Esophagus (tissue), 2 donors: ENCODE data around the gene PCDH9. TPM values are rescaled to one million over a fixed set of nuclear protein-coding genes. Genes with fewer than 3 reads are reported as not detected.
"Not testable (repeated sequence)": the region's sequence is repeated elsewhere in the genome, so short reads cannot be mapped to it uniquely, and the experiment has no call there.

Experiments used
- H3K27ac ChIP-seq, 2 donors: one replicate each; pipeline ENCODE4 v1.5.1; 2013; ENCODE audit warnings: low read depth in 2 of 2, mild to moderate bottlenecking in 2 of 2, inconsistent platforms in 1 of 2, low read length in 1 of 2, moderate library complexity in 1 of 2
- H3K27me3 ChIP-seq, 2 donors: one replicate each; pipeline ENCODE4 v1.6.1; 2013; ENCODE audit warnings: low read length in 2 of 2, control low read depth in 1 of 2, mild to moderate bottlenecking in 1 of 2; ENCODE audit not compliant: insufficient read depth in 2 of 2, control insufficient read depth in 1 of 2
- H3K36me3 ChIP-seq, 2 donors: one replicate each; pipeline ENCODE4 v1.6.1; 2013; ENCODE audit warnings: low read length in 1 of 2; ENCODE audit not compliant: control insufficient read depth in 2 of 2, insufficient read depth in 2 of 2
- H3K4me1 ChIP-seq, 2 donors: one replicate each; pipeline ENCODE4 v1.6.1; 2013; ENCODE audit warnings: low read length in 1 of 2; ENCODE audit not compliant: control insufficient read depth in 2 of 2, insufficient read depth in 2 of 2
- H3K4me3 ChIP-seq, 2 donors: one replicate each; pipeline ENCODE4 v1.5.1; 2013; ENCODE audit warnings: low read length in 2 of 2, mild to moderate bottlenecking in 2 of 2, low read depth in 1 of 2, moderate library complexity in 1 of 2
- H3K9me3 ChIP-seq, 2 donors: one replicate each; pipeline ENCODE4 v1.6.1; 2013; ENCODE audit warnings: mild to moderate bottlenecking in 2 of 2, low read depth in 1 of 2, low read length in 1 of 2, moderate library complexity in 1 of 2; ENCODE audit not compliant: control insufficient read depth in 2 of 2, insufficient read depth in 1 of 2
- WGBS, 2 donors: extraction: QIAGEN DNeasy Blood & Tissue Kit; methylation state at CpG; one replicate each; pipeline ENCODE4 v1.1.7; 2013; 5-methylcytosine and 5-hydroxymethylcytosine counted together
- polyA plus RNA-seq, 2 donors: library from polyadenylated mRNA; stranded (reverse); fragments of 200-250 nt; gene quantifications; one replicate each; pipeline ENCODE4 v1.2.3, GENCODE V29; 2013
- donor health status: healthy with polysubstance abuse.
- donor health status: Bipolar disorder and iron deficiency.

The PCDH9 gene
- polyA plus RNA-seq, 2 donors: 0.12 to 0.14 TPM

DNA sequence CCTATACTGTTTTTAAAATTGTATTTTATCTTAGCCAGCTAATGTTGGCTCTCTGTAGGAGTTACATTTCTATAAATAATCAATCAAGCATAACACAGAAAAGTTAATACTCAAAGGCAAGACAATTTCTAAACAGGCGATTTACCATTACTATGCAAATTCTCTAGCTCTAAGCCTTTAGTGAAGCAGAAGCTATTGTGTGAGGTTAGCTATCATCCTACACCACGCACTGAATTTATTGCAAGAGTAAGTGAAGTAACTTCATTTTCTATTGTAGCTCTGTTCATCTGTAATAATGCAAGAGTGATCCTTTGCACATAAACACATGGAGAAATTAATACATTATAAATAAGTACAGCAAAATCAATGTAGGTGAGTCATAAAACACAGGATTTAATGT lies 439.3 kb downstream of the PCDH9 start:
- Histone ChIP-seq H3K9me3 (no peaks in the 10 kb centered on the region), H3K36me3 (no peaks in the 10 kb centered on the region), H3K27me3 (no peaks in the 10 kb centered on the region), H3K27ac (no peak overlapping the region), H3K4me3 (no peak overlapping the region), H3K4me1 (no peaks in the 10 kb centered on the region)
- 51 to 58% methylated on average over 2 of the region's 2 CpGs for WGBS, 2 donors

DNA sequence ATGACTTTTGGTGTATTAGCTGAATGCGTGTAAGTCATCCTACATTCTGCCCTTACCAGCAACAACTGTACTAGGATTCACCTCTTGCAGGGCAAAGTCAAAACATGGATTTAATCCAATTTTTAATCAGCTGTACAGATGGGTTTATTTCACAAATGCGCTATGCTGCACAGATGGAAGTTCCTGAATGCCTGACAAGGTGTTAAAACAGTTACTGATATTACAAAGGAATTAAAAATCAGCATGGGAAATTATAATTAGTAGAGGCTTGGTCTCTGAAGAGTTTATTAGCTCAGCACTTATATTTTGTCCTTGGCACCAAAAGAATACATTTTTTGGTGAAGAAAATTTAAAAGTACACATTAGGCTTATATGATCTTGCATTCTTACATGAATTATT lies 448.9 kb downstream of the PCDH9 start:
- Histone ChIP-seq H3K9me3 (no peaks in the 10 kb centered on the region), H3K27ac (no peak overlapping the region), H3K27me3 (no peaks in the 10 kb centered on the region), H3K4me1 (no peaks in the 10 kb centered on the region), H3K4me3 (no peak overlapping the region), H3K36me3 (no peaks in the 10 kb centered on the region)
- 76 to 82% methylated on average over 2 of the region's 2 CpGs for WGBS, 2 donors

DNA sequence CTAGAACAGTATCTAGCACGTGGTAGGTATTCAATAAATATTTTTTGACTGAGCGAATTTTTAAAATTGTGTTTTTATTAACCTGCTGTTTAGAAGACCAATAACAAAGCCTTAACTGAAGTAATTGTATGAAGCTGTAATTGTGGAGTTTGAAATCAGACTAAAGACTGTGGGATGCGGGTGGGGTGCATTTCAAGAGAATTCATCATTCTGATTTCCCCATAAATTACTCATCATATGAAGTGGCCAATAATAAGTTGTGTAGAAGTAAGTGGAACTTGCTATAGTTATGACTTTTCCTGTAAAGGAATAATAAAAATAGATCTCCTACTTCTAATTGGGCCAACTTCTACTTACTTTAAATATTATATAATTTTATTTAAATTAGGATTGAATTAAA lies 449.3 kb downstream of the PCDH9 start:
- Histone ChIP-seq H3K4me3 (no peak overlapping the region), H3K9me3 (no peaks in the 10 kb centered on the region), H3K27ac (no peak overlapping the region), H3K4me1 (no peaks in the 10 kb centered on the region), H3K36me3 (no peaks in the 10 kb centered on the region), H3K27me3 (no peaks in the 10 kb centered on the region)
- 72 to 77% methylated on average over 3 of the region's 3 CpGs for WGBS, 2 donors

DNA sequence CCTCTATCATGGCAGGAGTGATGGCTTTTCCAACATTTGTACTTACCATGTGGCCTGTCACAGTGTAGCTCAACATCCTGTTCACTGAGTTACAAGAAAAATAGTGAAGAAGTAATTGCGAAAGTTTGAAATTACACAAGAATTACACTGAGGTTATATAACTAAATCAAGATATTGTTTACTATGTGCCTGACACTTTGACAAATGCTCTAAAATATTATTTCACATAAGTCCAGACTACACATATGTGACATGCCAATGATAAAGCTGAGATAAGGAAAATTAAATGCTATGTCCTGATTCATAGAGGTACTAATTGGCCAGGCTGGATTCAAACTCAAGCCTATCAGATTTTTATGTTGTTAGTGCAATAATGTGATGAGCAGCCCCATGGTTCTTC lies 451.7 kb downstream of the PCDH9 start:
- Histone ChIP-seq H3K4me3 (no peak overlapping the region), H3K27me3 (no peaks in the 10 kb centered on the region), H3K4me1 (no peaks in the 10 kb centered on the region), H3K36me3 (no peaks in the 10 kb centered on the region), H3K9me3 (no peaks in the 10 kb centered on the region), H3K27ac (no peak overlapping the region)
- 93 to 96% methylated on average over 1 of the region's 1 CpG for WGBS, 2 donors

DNA sequence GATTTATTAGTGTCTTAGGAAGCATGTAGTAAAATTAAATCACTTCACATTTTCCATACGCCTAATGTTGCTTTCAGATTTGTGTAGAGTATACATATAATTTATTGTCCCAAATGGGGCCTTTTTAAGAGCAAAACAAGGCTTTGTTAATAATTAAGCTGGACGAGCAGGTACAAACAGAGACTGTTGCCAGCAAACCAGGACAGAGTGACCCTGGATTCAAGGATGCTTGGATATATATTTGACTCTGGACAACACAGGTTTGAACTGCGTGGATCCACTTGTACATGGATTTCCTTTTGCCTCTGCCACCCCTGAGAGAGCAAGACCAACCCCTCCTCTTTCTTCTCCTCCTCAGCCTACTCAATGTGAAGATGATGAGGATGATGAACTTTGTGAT lies 454.9 kb downstream of the PCDH9 start:
- H3K9me3 ChIP-seq: no peaks in the 10 kb centered on the region
- 72 to 83% methylated on average over 3 of the region's 3 CpGs for WGBS, 2 donors
- H3K27me3 ChIP-seq: no peaks in the 10 kb centered on the region
- no peaks in the 10 kb centered on the region for H3K4me1 ChIP-seq
- no peaks in the 10 kb centered on the region for H3K36me3 ChIP-seq
- no peak overlapping the region for H3K27ac ChIP-seq
- H3K4me3 ChIP-seq: no peak overlapping the region

DNA sequence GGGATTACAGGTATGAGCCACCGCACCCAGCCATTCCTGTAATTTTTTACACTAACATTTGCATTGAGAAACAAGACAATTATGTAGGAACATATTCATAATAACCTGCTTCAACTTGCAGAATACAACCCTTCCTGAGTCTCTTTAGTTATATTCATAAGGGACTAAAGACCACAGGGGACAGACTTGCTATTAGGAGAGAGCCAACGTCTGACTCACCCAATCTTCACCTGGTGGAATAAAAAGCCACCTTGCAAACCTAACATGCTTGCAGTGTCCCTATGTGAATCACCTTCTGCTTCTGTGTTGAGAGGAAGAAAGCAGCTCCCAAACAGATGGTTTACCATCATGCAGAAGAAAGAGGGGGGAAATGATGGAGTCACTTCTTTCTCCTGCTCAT lies 456.1 kb downstream of the PCDH9 start:
- no peaks in the 10 kb centered on the region for H3K4me1 ChIP-seq
- H3K27me3 ChIP-seq: no peaks in the 10 kb centered on the region
- H3K27ac ChIP-seq: no peak overlapping the region
- WGBS, 2 donors: 66 to 67% methylated on average over 2 of the region's 2 CpGs
- H3K4me3 ChIP-seq: no peak overlapping the region
- H3K9me3 ChIP-seq: no peaks in the 10 kb centered on the region
- no peaks in the 10 kb centered on the region for H3K36me3 ChIP-seq

DNA sequence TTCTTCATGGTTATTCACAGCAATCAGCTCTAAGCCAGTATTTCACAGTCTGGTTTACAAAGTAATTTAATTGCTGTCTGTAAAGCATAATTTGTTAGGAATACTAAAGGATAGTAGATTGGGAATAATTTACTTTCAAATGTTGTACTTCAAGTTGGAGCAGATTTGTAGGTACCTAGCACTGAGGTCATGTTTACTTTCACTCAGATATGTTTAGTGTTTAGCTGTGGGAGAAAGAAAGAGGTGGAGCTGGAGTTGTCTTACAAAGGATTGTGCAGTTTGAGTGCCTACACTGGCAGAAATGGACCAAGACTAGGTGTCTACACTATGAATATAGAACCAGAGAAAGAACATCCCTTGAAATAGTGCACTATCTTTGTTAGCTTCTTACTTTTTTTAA lies 464.6 kb downstream of the PCDH9 start:
- Histone ChIP-seq H3K36me3 (no peaks in the 10 kb centered on the region), H3K27ac (no peak overlapping the region), H3K4me3 (no peak overlapping the region), H3K9me3 (peaks cover 0 to 4% of the 10 kb centered on the region in 2 donors), H3K27me3 (no peaks in the 10 kb centered on the region), H3K4me1 (no peaks in the 10 kb centered on the region)

DNA sequence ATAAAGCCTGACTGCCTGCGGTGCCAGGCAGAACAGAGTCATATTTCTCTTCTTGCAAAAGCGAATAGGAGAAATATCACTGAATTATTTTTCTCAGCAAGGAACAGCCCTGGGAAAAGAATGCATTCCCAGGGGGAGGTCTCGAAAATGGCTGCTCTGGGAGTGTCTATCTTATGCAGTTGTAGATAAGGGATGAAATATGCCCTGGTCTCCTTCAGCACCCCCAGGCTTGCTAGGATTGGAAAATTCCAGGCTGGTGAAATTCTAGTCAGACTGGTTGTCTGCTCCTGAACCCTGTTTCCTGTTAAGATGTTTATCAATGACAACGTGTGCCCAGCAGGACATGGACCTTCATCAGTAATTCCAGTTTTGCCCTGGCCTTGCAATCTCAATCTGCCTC lies 469.5 kb downstream of the PCDH9 start:
- WGBS, 2 donors: 78 to 81% methylated on average over 4 of the region's 4 CpGs
- H3K27me3 ChIP-seq, H3K36me3 ChIP-seq, H3K9me3 ChIP-seq, H3K27ac ChIP-seq, H3K4me3 ChIP-seq, H3K4me1 ChIP-seq: not testable (repeated sequence)

DNA sequence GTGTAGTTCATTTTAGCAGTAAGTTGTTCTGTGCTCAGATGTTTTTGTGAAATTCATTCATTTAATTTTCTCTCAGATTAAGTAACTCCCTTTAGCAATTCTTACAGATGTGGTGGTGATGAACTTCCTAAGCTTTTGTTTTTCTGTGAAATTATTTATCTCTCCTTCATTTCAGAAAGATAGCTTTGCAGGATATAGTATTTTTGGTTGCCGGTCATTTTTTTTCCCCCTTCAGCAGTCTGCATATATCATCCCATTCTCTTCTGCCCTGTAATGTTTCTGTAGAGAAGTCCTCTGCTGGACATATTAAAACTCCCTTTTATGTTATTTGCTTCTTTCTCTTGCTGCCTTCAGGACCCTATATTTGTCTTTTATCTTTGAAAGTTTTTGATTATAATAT lies 470.2 kb downstream of the PCDH9 start:
- no peak overlapping the region for H3K27ac ChIP-seq
- peaks cover 0 to 4% of the 10 kb centered on the region in 2 donors for H3K9me3 ChIP-seq
- H3K27me3 ChIP-seq: no peaks in the 10 kb centered on the region
- no peaks in the 10 kb centered on the region for H3K36me3 ChIP-seq
- 96 to 100% methylated on average over 1 of the region's 1 CpG for WGBS, 2 donors
- H3K4me1 ChIP-seq: no peaks in the 10 kb centered on the region
- no peak overlapping the region for H3K4me3 ChIP-seq

DNA sequence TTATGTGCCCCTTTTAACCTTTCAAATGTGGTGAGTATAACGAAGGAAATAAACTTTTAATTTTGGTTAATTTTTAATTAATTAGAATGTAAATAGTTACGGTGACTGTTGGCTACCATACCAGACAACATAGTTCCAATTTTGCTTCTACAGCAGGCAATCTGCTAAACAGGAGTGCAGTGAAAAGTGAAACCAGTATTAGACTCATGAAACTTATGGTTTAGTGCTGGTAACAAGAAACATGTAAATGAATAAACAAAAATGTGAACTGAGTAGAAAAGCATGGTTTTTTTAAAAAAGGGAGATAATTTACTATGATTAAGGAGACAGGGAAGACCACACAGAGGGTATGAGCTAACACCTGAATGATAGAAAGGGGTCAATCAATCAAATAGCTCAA lies 478.4 kb downstream of the PCDH9 start:
- H3K36me3 ChIP-seq: no peaks in the 10 kb centered on the region
- no peak overlapping the region for H3K4me3 ChIP-seq
- H3K9me3 ChIP-seq: no peaks in the 10 kb centered on the region
- no peaks in the 10 kb centered on the region for H3K4me1 ChIP-seq
- no peaks in the 10 kb centered on the region for H3K27me3 ChIP-seq
- H3K27ac ChIP-seq: no peak overlapping the region
- 78 to 81% methylated on average over 2 of the region's 2 CpGs for WGBS, 2 donors
